ENCODE data around the gene G6PC2.

- TF ChIP-seq POLR2A (IDR thresholded peaks at IDR 0.05) (no peak), CTCF (IDR thresholded peaks at IDR 0.05) (no peak)
Measured at GRCh38 chr2:168930242-168930641, 29.2 kb downstream of the G6PC2 start.

Measured in right lobe of liver (tissue), 4 donors.